ENCODE results near the gene GMFB. TPM values are rescaled to one million over a fixed set of nuclear protein-coding genes. Genes with fewer than 3 reads are reported as not detected.

Gene GMFB
- total RNA-seq: 10 to 100 TPM; 80.9 to 92.2 TPM

DNA sequence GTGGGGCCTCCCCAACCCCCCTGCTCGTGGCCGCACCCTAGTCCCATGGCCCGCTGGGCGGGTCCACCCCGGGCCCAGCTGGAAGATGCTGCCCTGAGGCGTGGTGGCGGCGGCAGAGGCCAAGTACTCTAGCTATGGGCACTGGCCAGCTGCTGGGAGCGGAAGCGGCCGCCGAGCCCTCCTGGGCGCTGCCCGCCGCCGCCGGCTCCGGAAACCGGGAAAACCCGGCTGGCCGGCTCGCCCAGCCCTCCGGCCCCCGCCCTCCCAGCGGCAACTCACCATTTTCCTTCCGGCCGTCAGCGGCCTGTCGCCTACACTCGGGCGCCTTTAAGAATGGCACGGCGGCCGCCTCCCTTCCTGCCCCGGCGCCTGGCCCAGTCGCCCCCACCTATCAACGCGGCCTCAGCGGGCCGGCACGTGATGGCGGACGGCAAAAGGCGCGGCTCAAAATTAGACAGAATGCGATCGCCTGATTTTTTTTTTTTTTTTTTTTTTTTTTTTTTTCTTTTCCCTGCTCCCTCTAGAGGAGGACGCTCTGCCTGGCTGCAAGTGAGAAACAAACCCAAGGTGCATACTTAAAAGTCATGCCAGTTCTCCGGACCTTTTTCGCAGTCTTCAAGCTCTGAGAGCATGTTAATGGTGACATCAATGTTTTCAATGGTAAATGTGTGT, at the start of gene GMFB:
Gene GMFB (minus strand): TSS at position 335 of the 672 bp plus-strand sequence. CDS start 53 bp downstream, at position 282.

DNA sequence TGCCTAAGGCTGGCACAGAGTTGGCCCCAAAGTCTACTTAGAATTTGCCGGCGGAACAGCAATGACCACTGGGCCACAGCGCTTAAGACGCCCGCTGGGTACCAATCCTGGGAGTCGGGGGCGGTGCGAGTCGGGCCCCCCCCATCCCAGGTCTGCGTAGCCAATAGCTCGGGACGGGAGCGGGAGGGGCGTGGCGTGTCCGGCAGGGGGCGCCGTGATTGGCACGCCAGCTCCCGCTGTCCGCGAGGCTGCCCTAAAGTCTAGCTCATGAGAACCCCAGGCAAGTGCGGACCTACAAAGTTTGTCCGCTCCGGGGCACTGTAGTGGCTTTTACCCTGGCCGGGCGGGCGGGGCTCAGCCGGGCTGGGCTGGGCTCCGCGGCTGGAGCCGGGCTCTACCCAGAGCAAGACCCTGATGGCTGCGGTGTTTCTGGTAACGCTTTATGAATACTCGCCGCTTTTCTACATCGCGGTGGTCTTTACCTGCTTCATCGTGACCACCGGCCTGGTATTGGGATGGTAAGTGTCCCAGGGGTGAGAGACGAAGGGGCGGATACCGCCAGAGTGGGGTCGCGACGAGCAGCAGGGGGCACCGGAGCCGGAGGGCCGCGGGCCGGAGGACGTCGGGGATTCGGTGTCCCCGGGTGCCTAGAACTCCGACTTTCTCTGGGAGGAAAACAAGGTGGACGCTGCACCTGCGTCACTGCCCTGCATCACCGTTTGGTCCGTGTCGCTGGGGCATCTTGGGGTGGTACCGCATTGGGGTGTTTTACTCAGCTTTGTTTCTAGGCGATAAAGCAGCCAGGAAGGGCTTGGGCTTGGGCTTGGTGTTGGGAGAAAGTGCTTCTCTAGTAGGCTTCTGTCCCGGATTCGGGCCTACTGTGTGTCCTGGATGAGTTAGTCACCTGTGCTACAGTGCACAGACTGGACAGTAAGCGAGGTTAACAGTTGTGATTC, 21.0 kb upstream of the GMFB start, which contains the start of gene CGRRF1:
Gene CGRRF1 (plus strand): TSS at position 361 of the 956 bp plus-strand sequence. CDS start 54 bp downstream, at position 415.

GRCh38 chr14:54440873-54441868, 47.6 kb downstream of the GMFB start, which contains the start of gene CNIH1:
CNIH1 (minus strand) TSS chr14:54441374; CDS start chr14:54441327, 47 bp downstream.

Other genes with a start within 250 kb of the GMFB start
- 100 to 1,000 TPM in 1 of 2 donors, 10 to 100 TPM in 1; 55.4 to 130 TPM for gene CDKN3, start 92.0 kb downstream of the GMFB start, total RNA-seq
- gene CNIH1, start 47.6 kb downstream of the GMFB start, total RNA-seq: 10 to 100 TPM; 86.6 to 92.9 TPM
- 10 to 100 TPM; 11.7 to 15.7 TPM for gene CGRRF1, start 20.9 kb upstream of the GMFB start, total RNA-seq
- gene SAMD4A, start 78.1 kb upstream of the GMFB start, total RNA-seq: 10 to 100 TPM; 24.4 to 25.3 TPM

Measured in melanocyte of skin (primary cell).